CD1c-positive myeloid dendritic cell (primary cell): Measurements from ENCODE around the gene PLXNB1.

ENCODE experiments used
- DNase-seq: peaks from one replicate; pipeline ENCODE4 v3.0.0-alpha.2; 2016; ENCODE audit errors: extremely low spot score

PLXNB1 gene

DNA sequence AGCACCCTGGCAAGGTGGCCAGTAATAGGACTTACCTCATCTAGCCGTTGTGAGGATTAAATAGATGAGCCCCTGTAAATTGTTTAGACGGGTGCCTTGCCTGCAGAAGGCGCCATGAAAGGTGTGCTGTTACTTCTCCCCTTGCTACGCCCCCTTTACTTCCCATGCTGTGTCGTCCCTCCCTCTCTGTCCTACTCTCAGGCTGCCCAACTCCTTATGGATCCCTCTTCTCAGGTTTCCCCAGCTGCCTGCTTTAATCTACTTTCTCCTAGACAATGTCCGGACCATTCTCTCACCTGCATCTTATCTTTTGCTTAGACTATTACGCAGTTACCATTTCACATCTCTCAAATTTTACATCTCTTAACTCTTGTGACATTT, 59.6 kb downstream of the PLXNB1 start:
- DNase-seq, result no peak

DNA sequence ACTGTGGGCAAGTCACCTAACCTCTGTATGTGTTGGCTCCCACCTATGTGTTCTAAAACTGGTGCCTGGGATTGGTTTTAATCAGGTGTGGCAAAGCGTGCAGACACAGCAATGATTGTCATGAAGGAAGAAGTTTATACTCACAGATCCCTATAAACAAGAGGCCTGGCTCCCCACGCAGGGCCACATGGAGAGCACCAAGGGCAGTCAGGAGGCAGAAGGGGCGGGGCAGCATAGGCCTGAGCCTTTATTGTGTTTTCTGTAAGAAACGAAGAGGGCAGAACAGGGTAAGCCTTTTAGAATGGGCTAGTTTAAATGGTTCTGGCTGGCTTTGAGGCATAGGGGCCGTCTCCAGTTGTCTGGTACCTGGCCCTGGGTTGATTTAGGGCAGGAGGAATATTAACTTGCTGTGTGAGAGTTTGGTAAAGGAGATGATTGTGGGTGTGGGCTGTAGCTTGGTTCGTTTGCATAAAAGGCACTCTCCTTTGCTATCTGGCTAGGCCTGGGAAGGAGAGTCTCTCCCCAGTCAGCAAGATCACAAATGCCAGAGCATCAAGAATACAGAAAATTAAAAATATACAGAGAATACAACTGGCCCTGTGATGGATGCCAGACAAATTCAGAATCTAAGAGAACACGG, 60.1 kb downstream of the PLXNB1 start:
- no peak for DNase-seq

DNA sequence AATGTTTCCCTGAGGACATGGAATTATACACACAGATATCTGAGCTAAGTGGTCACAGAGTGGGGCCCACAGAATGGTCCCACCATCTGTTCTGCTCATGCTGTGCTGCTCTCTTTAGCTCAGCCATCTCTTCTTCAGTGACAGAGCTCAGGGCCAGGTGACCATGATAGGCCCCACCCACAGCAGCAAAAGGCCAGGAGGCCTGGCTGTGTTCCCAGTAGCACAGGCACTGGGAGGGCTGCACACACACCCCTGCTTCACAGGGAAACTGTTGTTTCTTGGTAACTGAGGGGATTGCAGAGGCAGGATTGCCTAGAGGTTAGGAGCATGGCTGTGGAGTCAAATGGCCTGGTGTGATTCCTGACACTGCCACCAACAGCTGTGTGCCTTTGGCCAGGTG, 62.7 kb downstream of the PLXNB1 start:
- DNase-seq, result no peak

DNA sequence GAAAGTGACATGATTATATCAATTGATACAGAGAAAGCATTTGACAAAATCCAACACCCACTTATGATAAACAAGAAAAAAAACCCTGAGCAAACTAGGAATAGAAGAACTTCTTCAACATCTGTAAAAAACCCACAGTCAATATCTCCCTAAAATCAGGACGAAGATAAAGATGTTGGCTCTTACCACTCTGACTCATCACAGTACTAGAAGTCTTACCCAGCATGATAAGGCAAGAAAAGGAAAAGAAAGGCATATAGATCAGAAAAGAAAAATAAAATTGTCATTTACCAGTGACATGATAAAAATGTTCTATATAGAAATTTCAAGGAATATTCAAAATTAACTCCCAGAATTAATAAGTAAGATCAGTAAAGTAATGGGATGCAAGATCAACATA, 65.0 kb downstream of the PLXNB1 start:
- no peak for DNase-seq

DNA sequence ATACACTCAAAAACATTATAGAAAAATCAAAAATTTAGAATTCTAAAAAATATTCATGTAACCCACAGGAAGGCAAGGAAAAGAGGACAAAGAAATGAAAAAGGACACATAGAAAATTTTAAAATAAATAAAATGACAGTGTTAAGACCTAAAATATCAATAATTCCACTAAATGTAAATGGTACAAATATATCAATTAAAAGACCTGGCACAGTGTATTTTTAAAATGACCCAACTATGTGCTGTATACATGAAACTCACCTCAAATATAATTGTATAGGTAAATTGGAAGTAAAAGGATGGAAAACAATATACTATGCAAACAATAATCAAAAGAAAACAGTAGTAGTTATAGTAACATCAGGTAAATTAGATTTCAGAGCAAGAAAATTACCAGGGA, 68.0 kb downstream of the PLXNB1 start:
- DNase-seq, result no peak

DNA sequence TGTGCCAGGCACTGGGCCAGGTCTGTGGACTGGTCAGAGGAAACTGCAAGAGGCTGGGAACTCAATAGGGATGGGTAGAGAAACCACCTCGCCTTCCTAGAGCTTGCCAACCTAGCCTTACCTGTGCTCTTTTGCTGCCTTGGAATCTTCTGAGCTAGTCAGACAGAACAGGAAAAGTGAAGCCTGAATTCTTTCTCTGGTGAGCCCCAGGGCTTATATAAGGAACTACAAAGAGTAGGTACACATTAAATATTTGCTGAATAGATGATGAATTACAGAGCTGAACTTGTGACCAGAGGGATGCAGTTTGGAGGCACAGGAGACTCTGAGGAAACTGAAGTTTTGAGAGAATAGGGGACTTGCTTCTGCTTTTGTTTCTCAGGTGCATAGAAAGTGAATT, 73.5 kb downstream of the PLXNB1 start:
- DNase-seq, result no peak

- DNase-seq, result no peak
Measured at GRCh38 chr3:48353987-48354386, 75.9 kb downstream of the PLXNB1 start.
